Esophagus squamous epithelium (tissue), 4 donors: ENCODE results near the gene BLOC1S4.

Experiments
- CTCF ChIP-seq, 6 experiments: fragments of 450-650 bp in 4 of 6; fragments of 200-600 bp in 2 of 6; sonication (generic) in 2 of 6; IDR thresholded peaks; one replicate each; pipeline ENCODE4 v1.5.1; 2016 to 2019; ENCODE audit warnings: antibody characterized with exemption in 6 of 6, mild to moderate bottlenecking in 4 of 6, moderate library complexity in 4 of 6
- POLR2A ChIP-seq, 4 donors: fragments of 450-650 bp; IDR thresholded peaks; one replicate each; pipeline ENCODE4 v1.6.1; 2017; ENCODE audit warnings: antibody characterized with exemption in 4 of 4, mild to moderate bottlenecking in 4 of 4, moderate library complexity in 3 of 4

DNA sequence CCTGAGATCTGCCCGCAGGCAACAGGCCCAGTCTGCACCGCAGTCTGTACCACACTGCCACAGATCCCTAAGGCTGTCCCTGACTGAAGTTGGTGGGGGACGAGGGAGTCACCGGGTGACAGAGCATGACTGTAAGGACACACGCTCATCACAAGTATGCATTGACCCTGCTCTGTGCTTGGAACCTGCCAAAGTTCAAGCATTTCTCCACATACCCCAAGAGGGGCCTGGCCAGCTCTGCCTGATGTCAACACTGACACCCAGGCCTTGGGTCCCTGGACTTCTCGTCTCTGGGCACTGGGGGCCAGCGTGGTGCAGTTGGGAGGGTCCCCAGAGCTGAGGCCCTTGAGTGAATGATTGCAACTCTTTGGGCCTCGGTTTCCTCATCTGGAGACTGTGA is 7.9 kb downstream of the BLOC1S4 start:
- TF ChIP-seq POLR2A (IDR thresholded peaks at IDR 0.05) (no peak), CTCF (IDR thresholded peaks at IDR 0.05) (no peak)
